Measurements from ENCODE around the gene PEX26.

Gene PEX26

GRCh38 chr22:18146389-18146753 lies 68.6 kb downstream of the PEX26 start:
- in situ Hi-C loops (cut with HindIII; ENCODE audit: low sequenced_read_pairs): no loop called here
- DNase-seq (ENCODE audit: low read depth): no peak
- no peak overlapping the region for H3K4me3 ChIP-seq (ENCODE audit: low read depth, low read length)
- TF ChIP-seq, protein P1, sequence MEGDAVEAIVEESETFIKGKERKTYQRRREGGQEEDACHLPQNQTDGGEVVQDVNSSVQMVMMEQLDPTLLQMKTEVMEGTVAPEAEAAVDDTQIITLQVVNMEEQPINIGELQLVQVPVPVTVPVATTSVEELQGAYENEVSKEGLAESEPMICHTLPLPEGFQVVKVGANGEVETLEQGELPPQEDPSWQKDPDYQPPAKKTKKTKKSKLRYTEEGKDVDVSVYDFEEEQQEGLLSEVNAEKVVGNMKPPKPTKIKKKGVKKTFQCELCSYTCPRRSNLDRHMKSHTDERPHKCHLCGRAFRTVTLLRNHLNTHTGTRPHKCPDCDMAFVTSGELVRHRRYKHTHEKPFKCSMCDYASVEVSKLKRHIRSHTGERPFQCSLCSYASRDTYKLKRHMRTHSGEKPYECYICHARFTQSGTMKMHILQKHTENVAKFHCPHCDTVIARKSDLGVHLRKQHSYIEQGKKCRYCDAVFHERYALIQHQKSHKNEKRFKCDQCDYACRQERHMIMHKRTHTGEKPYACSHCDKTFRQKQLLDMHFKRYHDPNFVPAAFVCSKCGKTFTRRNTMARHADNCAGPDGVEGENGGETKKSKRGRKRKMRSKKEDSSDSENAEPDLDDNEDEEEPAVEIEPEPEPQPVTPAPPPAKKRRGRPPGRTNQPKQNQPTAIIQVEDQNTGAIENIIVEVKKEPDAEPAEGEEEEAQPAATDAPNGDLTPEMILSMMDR (IDR thresholded peaks at IDR 0.05; ENCODE audit: low read depth, low read length, missing control alignments): no peak

DNA sequence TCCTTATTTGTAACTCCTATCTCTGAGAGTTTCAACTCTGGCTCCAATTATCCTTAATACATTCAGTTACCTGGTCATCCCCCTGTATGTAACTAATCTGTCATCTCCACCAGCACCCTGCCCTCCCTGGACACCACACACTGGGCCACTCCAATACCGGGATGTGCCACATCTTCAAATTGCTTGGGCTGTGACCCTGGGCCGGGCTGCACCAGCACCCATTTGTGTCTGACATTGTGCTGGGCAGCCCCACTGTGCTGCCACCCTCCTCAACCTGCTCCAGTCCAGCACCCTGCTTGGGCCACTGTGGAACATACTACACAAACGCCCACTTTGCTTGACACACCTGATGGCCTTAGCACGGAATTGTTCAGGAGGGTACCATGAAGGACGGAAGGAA lies 70.0 kb downstream of the PEX26 start:
- H3K4me3 ChIP-seq (ENCODE audit: low read depth, low read length): no peak overlapping the region
- in situ Hi-C loops (cut with HindIII; ENCODE audit: low sequenced_read_pairs): no loop called here
- no peak for DNase-seq (ENCODE audit: low read depth)
- TF ChIP-seq, protein P1 (IDR thresholded peaks at IDR 0.05; ENCODE audit: low read depth, low read length, missing control alignments): no peak

DNA sequence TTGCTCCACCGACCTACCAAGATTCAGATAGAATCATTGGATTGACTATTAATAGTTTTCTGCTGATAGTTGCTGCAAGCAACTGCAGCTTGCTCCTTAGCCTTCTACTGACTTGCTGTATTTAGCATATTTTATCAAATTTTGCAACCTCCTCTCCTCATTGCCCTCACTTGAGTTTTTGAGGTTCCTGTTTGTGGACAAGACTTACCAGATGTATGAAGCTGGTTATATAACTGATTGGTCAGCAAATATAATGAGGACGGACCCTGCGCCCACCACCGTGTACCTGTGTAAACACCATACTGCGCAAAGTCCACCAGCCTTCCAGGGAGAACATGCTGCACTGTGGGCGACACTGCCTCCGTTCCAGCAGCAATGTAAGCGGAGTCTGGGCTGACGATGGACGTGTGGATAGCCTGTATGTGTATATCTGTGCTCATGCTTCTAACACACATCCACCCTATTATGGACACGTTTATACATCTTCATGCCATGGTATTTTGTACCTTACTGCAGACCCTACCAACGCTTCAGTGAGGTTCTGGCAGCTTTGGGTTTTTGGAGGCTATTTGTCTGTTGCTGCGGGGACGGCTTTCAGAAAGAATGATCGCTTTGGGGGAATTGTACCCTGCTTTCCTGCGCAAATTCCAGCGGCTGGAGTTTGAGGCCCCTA lies 70.6 kb downstream of the PEX26 start:
- TF ChIP-seq, protein P1 (IDR thresholded peaks at IDR 0.05; ENCODE audit: low read depth, low read length, missing control alignments): no peak
- in situ Hi-C loops (cut with HindIII; ENCODE audit: low sequenced_read_pairs): no loop called here
- no peak for DNase-seq (ENCODE audit: low read depth)
- no peak overlapping the region for H3K4me3 ChIP-seq (ENCODE audit: low read depth, low read length)

DNA sequence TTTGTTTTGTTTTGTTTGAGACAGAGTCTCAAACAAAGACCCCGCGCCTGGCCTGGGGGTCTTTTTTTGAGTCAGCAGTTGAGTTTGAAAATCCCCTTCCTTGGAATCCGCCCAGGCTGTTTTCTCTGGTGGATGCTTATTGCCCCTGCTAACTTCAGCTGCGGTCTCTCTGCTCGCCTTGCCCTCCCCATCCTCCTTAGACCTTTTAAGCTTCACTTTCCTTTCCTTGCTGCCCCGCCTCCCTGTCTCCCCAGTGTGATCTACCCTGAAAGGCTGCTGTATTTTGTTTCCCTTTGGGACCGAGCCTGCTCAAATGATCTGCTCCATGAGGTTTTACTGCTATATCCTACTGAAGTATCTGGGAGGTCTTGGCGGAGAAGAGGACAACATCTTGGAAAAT lies 74.7 kb downstream of the PEX26 start:
- H3K4me3 ChIP-seq (ENCODE audit: low read depth, low read length): no peak overlapping the region
- no peak for DNase-seq (ENCODE audit: low read depth)
- in situ Hi-C loops (cut with HindIII; ENCODE audit: low sequenced_read_pairs): no loop called here
- TF ChIP-seq, protein P1 (IDR thresholded peaks at IDR 0.05; ENCODE audit: low read depth, low read length, missing control alignments): no peak

- in situ Hi-C loops (cut with HindIII; ENCODE audit: low sequenced_read_pairs): no loop called here
- no peak for DNase-seq (ENCODE audit: low read depth)
- H3K4me3 ChIP-seq (ENCODE audit: low read depth, low read length): no peak overlapping the region
- TF ChIP-seq, protein P1 (IDR thresholded peaks at IDR 0.05; ENCODE audit: low read depth, low read length, missing control alignments): no peak
Observed at GRCh38 chr22:18154821-18155390, 77.1 kb downstream of the PEX26 start.
